HL-60 (cell line): ENCODE results near the gene ZNF746.

Source experiments
- DNase-seq, 2 experiments: peaks; one replicate each; pipeline ENCODE4 v3.0.0-alpha.2; 2010 to 2020; ENCODE audit warnings: low read depth in 1 of 2, low spot score in 1 of 2
- H3K27ac ChIP-seq: fragments of 250-450 bp; sonication (Bioruptor Pico); replicated peaks from 2 replicates; pipeline ENCODE4 v1.5.1; 2020; ENCODE audit warnings: mild to moderate bottlenecking, moderate library complexity
- H3K27me3 ChIP-seq: fragments of 250-450 bp; sonication (Bioruptor Pico); 2 replicates; pipeline ENCODE4 v1.5.1; 2021; ENCODE audit warnings: mild to moderate bottlenecking, moderate library complexity; ENCODE audit not compliant: insufficient read depth, poor library complexity, severe bottlenecking
- H3K4me3 ChIP-seq: replicated peaks from 2 replicates; pipeline ENCODE4 v1.5.1; 2011; ENCODE audit warnings: mild to moderate bottlenecking, control low read depth, low read length; ENCODE audit not compliant: insufficient read depth
- GABPA ChIP-seq: IDR thresholded peaks from 2 replicates; pipeline ENCODE4 v1.6.1; 2012; ENCODE audit warnings: low read depth
- POLR2AphosphoS5 ChIP-seq: IDR thresholded peaks from 2 replicates; pipeline ENCODE4 v1.6.1; 2012; ENCODE audit warnings: low read depth
- SPI1 ChIP-seq: IDR thresholded peaks from 2 replicates; pipeline ENCODE4 v1.6.1; 2012; ENCODE audit warnings: low read depth, mild to moderate bottlenecking, borderline replicate concordance
- TF ChIP-seq, protein P1 (sequence below): IDR thresholded peaks from 2 replicates; pipeline ENCODE4 v1.6.1; 2012; ENCODE audit warnings: low read depth; ENCODE audit not compliant: insufficient replicate concordance
- TF ChIP-seq, protein P2 (sequence below): IDR thresholded peaks from one replicate; pipeline ENCODE4 v1.5.1; 2011; ENCODE audit warnings: low read length, control low read depth, inconsistent platforms; ENCODE audit not compliant: insufficient read depth

The ZNF746 gene

GRCh38 chr7:149444287-149444686 is 53.3 kb downstream of the ZNF746 start:
- Histone ChIP-seq H3K4me3 (no peak overlapping the region), H3K27me3 (no peaks in the 10 kb centered on the region), H3K27ac (no peak overlapping the region)
- DNase-seq = peak in 1 of 2 experiments; percentile 14
- TF ChIP-seq, protein P1, sequence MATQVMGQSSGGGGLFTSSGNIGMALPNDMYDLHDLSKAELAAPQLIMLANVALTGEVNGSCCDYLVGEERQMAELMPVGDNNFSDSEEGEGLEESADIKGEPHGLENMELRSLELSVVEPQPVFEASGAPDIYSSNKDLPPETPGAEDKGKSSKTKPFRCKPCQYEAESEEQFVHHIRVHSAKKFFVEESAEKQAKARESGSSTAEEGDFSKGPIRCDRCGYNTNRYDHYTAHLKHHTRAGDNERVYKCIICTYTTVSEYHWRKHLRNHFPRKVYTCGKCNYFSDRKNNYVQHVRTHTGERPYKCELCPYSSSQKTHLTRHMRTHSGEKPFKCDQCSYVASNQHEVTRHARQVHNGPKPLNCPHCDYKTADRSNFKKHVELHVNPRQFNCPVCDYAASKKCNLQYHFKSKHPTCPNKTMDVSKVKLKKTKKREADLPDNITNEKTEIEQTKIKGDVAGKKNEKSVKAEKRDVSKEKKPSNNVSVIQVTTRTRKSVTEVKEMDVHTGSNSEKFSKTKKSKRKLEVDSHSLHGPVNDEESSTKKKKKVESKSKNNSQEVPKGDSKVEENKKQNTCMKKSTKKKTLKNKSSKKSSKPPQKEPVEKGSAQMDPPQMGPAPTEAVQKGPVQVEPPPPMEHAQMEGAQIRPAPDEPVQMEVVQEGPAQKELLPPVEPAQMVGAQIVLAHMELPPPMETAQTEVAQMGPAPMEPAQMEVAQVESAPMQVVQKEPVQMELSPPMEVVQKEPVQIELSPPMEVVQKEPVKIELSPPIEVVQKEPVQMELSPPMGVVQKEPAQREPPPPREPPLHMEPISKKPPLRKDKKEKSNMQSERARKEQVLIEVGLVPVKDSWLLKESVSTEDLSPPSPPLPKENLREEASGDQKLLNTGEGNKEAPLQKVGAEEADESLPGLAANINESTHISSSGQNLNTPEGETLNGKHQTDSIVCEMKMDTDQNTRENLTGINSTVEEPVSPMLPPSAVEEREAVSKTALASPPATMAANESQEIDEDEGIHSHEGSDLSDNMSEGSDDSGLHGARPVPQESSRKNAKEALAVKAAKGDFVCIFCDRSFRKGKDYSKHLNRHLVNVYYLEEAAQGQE = no peak
- no peak for TF ChIP-seq SPI1

- DNase-seq = no peak
- TF ChIP-seq, protein P1 = no peak
- TF ChIP-seq, protein P2, sequence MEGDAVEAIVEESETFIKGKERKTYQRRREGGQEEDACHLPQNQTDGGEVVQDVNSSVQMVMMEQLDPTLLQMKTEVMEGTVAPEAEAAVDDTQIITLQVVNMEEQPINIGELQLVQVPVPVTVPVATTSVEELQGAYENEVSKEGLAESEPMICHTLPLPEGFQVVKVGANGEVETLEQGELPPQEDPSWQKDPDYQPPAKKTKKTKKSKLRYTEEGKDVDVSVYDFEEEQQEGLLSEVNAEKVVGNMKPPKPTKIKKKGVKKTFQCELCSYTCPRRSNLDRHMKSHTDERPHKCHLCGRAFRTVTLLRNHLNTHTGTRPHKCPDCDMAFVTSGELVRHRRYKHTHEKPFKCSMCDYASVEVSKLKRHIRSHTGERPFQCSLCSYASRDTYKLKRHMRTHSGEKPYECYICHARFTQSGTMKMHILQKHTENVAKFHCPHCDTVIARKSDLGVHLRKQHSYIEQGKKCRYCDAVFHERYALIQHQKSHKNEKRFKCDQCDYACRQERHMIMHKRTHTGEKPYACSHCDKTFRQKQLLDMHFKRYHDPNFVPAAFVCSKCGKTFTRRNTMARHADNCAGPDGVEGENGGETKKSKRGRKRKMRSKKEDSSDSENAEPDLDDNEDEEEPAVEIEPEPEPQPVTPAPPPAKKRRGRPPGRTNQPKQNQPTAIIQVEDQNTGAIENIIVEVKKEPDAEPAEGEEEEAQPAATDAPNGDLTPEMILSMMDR = no peak
- TF ChIP-seq SPI1 (no peak), POLR2AphosphoS5 (no peak), GABPA (no peak)
- Histone ChIP-seq H3K27ac (no peak overlapping the region), H3K4me3 (no peak overlapping the region), H3K27me3 (no peaks in the 10 kb centered on the region)
Measured at GRCh38 chr7:149443523-149443922, 54.1 kb downstream of the ZNF746 start.

DNA sequence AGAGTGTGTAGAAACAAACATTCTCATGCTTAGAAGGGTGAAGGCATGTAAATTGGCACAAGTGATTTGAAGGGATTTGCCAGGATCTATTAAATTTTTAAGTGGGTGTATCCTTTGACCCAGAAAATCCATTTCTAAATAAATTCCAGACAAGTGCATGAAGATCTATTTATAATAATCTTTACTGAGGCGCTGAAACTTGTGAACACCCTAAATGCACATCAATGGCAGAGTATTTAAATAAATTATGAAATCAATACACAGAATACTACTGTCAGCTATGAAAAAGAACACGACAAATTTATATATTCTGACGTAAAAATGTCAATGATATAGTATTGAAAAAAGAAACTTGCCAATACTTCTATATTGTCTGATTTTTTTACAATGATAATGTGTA is 54.7 kb downstream of the ZNF746 start:
- DNase-seq = no peak
- Histone ChIP-seq H3K27me3 (no peaks in the 10 kb centered on the region), H3K4me3 (no peak overlapping the region), H3K27ac (no peak overlapping the region)
- TF ChIP-seq SPI1 = no peak
- TF ChIP-seq GABPA = no peak
- TF ChIP-seq, protein P1 = no peak
- no peak for TF ChIP-seq POLR2AphosphoS5
- TF ChIP-seq, protein P2 = no peak

GRCh38 chr7:149440222-149440621 is 57.4 kb downstream of the ZNF746 start:
- no peak for DNase-seq

More at GRCh38 chr7:149440222-149440621, 57.4 kb downstream of the ZNF746 start:
- Histone ChIP-seq H3K4me3 (no peak overlapping the region), H3K27ac (no peak overlapping the region), H3K27me3 (no peaks in the 10 kb centered on the region)
- TF ChIP-seq, protein P2 = no peak
- TF ChIP-seq, protein P1 = no peak
- no peak for TF ChIP-seq SPI1
- TF ChIP-seq POLR2AphosphoS5 = no peak
- no peak for TF ChIP-seq GABPA
